ENCODE data around the gene SAMD4A. TPM values are rescaled to one million over a fixed set of nuclear protein-coding genes. Genes with fewer than 3 reads are reported as not detected.

SAMD4A gene
- total and polyA plus RNA-seq, 11 donors: 45.0 to 247 (median 138) TPM

DNA sequence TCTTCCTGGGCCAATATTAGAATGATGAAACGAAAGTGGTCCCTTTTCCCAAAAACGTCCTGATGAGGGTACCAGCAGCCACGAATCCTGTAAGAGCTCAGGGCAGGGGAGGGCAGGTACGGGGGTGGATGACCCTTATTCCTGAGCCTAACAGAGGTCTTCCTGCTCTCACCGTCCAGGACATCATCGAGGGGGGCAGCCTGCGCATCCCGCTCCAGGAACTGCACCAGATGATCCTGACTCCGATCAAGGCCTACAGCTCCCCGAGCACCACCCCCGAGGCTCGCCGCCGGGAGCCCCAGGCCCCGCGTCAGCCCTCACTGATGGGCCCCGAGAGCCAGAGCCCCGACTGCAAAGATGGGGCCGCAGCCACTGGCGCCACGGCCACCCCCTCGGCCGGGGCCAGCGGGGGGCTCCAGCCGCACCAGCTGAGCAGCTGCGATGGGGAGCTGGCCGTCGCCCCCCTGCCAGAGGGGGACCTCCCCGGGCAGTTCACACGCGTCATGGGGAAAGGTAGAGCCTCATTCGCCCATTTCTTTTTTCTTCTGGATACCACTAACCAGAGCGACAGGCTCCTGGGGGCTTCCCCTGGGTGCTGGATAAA is 193.2 kb downstream of the SAMD4A start:
- Histone ChIP-seq H3K27me3 (no peaks in the 10 kb centered on the region), H3K36me3 (peaks cover 0 to 76% (median 46%) of the 10 kb centered on the region in 9 donors), H3K4me1 (peaks cover 0 to 44% (median 14%) of the 10 kb centered on the region in 12 donors), H3K9me3 (no peaks in the 10 kb centered on the region), H3K27ac (no peak overlapping the region), H3K4me3 (no peak overlapping the region)
- intact Hi-C loops (cut with DNase I): no loop called here
- ATAC-seq (no peak), DNase-seq (no peak)
- WGBS, 4 donors: 90 to 93% (median 92%) methylated on average over 13 to 33 of the region's 33 CpGs
- TF ChIP-seq POLR2A (IDR thresholded peaks at IDR 0.05): no peak
- TF ChIP-seq, protein P1, sequence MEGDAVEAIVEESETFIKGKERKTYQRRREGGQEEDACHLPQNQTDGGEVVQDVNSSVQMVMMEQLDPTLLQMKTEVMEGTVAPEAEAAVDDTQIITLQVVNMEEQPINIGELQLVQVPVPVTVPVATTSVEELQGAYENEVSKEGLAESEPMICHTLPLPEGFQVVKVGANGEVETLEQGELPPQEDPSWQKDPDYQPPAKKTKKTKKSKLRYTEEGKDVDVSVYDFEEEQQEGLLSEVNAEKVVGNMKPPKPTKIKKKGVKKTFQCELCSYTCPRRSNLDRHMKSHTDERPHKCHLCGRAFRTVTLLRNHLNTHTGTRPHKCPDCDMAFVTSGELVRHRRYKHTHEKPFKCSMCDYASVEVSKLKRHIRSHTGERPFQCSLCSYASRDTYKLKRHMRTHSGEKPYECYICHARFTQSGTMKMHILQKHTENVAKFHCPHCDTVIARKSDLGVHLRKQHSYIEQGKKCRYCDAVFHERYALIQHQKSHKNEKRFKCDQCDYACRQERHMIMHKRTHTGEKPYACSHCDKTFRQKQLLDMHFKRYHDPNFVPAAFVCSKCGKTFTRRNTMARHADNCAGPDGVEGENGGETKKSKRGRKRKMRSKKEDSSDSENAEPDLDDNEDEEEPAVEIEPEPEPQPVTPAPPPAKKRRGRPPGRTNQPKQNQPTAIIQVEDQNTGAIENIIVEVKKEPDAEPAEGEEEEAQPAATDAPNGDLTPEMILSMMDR (IDR thresholded peaks at IDR 0.05): no peak

DNA sequence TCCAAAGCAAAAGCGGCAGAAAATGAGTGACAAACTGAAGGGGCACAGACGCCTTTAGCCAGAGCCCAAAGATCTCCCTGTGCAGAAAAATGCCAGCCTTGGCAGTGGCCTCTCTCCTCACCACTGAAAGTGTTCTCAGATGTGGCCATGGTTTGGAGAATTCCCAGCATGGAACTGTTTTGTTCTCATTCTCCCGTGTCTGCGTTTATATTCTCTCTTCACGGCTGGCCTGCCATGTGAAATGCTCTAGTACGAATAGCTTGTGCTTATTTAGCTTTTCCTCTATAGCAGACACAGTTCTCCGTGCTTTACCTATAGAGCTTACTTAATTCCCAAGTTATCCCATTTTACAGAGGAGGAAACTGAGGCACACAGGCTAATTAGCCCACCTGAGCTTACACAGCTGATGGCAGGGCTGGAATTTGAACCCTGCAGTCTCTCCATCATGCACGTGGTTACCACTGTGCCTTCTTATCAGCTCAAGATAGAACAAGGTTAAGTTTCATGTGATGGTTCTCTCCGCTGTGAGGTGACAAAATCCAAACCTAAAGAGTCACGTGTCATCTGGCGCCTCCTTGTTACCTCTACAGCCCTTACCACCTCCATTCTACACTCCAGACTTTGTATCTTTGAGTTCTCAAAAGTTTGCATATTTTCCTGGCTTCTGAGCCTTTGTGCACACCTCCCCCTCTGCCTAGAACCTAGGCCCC is 194.1 kb downstream of the SAMD4A start:
- no peak for TF ChIP-seq POLR2A (IDR thresholded peaks at IDR 0.05)
- Histone ChIP-seq H3K9me3 (no peaks in the 10 kb centered on the region), H3K36me3 (peaks cover 0 to 77% (median 54%) of the 10 kb centered on the region in 9 donors), H3K4me3 (no peak overlapping the region), H3K27me3 (no peaks in the 10 kb centered on the region), H3K4me1 (peaks cover 0 to 49% (median 14%) of the 10 kb centered on the region in 12 donors), H3K27ac (peak overlapping the region in 1 of 12 donors; percentile 7)
- ATAC-seq (no peak), DNase-seq (no peak)
- intact Hi-C loops (cut with DNase I): no loop called here
- 73 to 83% (median 79%) methylated on average over 11 of the region's 11 CpGs for WGBS, 4 donors

DNA sequence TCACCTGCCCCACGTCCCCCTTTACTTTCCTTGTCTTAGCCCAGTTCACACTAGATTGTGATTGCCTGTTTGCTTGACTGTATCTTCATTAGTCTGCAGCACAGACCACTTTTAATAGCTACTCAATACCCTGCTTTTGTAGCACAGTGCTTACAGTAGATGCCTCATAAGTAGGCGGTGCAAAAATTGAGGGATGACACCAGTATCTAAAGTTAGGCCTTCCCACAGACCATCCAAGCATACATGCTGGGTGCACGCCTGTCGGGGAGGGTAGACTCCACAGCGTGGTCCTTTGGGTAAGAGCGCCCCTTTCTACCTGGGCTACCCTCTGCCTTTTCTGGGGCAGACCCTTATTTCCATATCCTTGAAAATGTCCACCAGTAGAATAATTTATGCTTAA is 194.9 kb downstream of the SAMD4A start:
- peaks cover 0 to 78% (median 62%) of the 10 kb centered on the region in 9 donors for H3K36me3 ChIP-seq
- intact Hi-C loops (cut with DNase I): no loop called here
- TF ChIP-seq POLR2A (IDR thresholded peaks at IDR 0.05): no peak

DNA sequence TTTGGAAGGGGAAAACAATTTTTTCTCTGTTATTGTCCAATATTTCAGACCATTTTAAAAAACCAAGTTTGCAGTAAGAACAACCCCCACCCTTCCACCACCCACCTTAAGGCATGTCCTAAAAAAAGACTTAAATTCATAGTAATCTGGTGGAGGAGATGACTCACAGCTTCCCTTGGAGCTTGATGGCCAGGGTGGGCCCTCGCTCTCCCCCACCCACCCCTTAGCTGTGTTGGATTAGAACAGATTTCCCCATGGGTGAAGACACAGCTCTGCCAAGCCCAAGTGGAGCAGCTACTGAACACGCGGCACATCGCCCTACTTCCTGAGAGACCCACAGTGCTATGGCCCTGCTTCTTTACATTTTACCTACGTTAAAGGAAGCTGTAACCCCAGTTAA is 195.4 kb downstream of the SAMD4A start:
- Histone ChIP-seq H3K4me3 (no peak overlapping the region), H3K27ac (peak overlapping the region in 1 of 12 donors; percentile 24), H3K9me3 (no peaks in the 10 kb centered on the region), H3K4me1 (peaks cover 0 to 50% (median 12%) of the 10 kb centered on the region in 12 donors), H3K27me3 (no peaks in the 10 kb centered on the region), H3K36me3 (peaks cover 0 to 81% (median 67%) of the 10 kb centered on the region in 9 donors)
- TF ChIP-seq, protein P1 (IDR thresholded peaks at IDR 0.05): no peak
- no peak for TF ChIP-seq POLR2A (IDR thresholded peaks at IDR 0.05)
- 60 to 82% (median 68%) methylated on average over 5 of the region's 5 CpGs for WGBS, 4 donors
- intact Hi-C loops (cut with DNase I): no loop called here
- ATAC-seq (peak in 3 of 4 donors; percentile 2 to 21 (median 11)), DNase-seq (no peak)

More for the DNA sequence above, 194.9 kb downstream of the SAMD4A start:
- Histone ChIP-seq H3K9me3 (no peaks in the 10 kb centered on the region), H3K4me1 (peaks cover 0 to 49% (median 14%) of the 10 kb centered on the region in 12 donors), H3K27ac (peak overlapping the region in 2 of 12 donors; percentile 7 to 24), H3K27me3 (no peaks in the 10 kb centered on the region), H3K4me3 (no peak overlapping the region)
- ATAC-seq (peak in 2 of 4 donors; percentile 6 to 18), DNase-seq (no peak)
- 88 to 91% (median 90%) methylated on average over 6 of the region's 6 CpGs for WGBS, 4 donors

DNA sequence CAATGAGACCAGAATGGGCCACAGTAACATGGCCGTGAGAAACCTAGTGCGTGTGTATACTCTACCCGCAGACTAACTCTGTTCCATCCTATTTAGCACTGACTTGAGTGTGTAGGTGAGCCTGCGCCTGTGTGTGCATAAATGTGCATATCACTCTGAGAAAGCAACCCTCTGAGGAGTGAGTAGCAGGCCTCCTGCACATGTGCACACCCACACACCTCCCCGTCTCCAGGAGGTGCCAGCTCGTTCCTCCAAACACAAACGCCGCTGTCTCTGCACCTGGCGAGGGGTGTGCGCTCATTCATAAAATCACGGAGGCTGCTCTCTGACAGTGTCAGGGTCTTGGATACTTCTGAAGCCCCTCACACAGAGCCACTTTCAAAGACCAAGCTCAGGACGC is 196.8 kb downstream of the SAMD4A start:
- no peak overlapping the region for H3K4me3 ChIP-seq
- intact Hi-C loops (cut with DNase I): no loop called here
- peaks cover 0 to 46% (median 6%) of the 10 kb centered on the region in 12 donors for H3K4me1 ChIP-seq
- DNase-seq (no peak), ATAC-seq (no peak)
- H3K27ac ChIP-seq: no peak overlapping the region
- no peaks in the 10 kb centered on the region for H3K9me3 ChIP-seq
- no peaks in the 10 kb centered on the region for H3K27me3 ChIP-seq
- H3K36me3 ChIP-seq: peaks cover 0 to 89% (median 69%) of the 10 kb centered on the region in 9 donors
- no peak for TF ChIP-seq POLR2A (IDR thresholded peaks at IDR 0.05)
- TF ChIP-seq, protein P1 (IDR thresholded peaks at IDR 0.05): no peak
- 88 to 94% (median 90%) methylated on average over 12 of the region's 12 CpGs for WGBS, 4 donors
